OCI-LY1 (cell line): ENCODE results near the gene TJP3.

ENCODE experiments used
- CTCF ChIP-seq: fragments of 200-600 bp; sonication (generic), shearing (Covaris generic); IDR thresholded peaks from 2 replicates; pipeline ENCODE4 v1.5.1; 2017; ENCODE audit warnings: mild to moderate bottlenecking, antibody characterized with exemption, low read length, moderate library complexity, mixed read lengths
- EZH2 ChIP-seq: fragments of 200-600 bp; sonication (generic), shearing (Covaris generic); IDR thresholded peaks from 2 replicates; pipeline ENCODE4 v1.8.0; 2017; ENCODE audit warnings: borderline replicate concordance, mixed run types, mild to moderate bottlenecking, antibody characterized with exemption, low read length, moderate library complexity, mixed read lengths

DNA sequence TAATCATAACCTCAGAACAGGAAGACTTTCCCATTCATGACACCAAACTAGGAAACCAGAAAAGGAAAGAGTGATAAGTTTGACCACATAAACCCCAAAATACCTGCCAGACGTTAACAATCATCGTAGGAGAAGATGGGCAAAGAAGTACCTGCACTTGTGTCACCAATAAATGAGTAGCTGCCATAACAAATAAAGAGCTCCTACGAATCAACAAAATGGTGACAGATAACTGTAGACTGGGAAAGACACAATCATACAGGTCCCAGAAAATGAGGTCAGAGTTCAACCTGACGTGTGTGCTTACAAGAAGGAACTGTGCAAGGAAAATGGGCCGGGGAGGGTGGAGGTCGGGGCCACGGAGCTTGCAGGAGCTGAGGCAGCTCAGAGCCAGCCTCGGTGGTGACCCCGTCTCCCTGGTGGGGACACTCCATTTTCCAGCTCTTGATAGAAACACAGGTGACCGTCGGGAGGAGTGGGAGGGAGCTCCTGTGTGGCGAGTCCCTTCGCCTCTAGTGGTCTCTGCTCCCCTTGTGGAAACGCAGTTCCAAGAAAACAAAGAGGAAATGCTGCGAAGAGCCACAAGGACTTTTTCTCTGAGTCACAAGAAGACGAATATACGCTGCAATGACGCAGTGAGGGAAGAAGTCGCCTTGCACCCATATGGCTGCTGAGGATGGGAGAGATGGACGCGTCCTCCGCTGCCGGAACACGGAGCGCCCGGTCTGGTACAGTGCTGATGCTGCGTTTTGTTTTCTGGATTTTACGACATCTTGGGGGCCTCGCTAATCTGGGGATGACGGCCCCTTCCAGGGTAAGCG, 17.4 kb upstream of the TJP3 start:
- TF ChIP-seq CTCF, result no peak
- TF ChIP-seq EZH2, result no peak
